ENCODE results near the gene CCDC12.

Gene CCDC12

DNA sequence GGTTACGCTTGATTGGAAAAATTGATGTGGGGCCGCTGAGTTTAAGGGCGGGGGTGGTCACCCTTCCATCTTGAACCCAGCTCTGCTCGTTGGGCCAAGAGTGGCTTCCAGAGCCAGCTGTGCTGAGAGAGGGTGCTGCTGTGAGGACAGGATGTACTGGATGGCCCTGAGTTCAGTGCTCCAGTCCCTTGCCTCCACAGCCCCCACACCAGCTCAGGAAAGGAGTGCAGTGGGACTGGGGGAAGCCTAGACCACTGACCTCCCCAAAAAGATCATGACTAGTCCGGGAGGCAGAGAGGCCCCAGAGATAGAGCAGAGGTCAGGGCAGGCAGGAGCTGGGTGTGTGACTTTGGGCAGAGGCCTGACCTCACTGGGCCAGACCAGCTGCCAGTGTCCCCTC, 103.0 kb downstream of the CCDC12 start:
- TF ChIP-seq RAD21 (IDR thresholded peaks at IDR 0.05; ENCODE audit: low read depth) = no peak
- no peak for TF ChIP-seq EP300 (IDR thresholded peaks at IDR 0.05; ENCODE audit: borderline replicate concordance)
- no peak for TF ChIP-seq EGR1 (IDR thresholded peaks at IDR 0.05)
- TF ChIP-seq, protein P1, sequence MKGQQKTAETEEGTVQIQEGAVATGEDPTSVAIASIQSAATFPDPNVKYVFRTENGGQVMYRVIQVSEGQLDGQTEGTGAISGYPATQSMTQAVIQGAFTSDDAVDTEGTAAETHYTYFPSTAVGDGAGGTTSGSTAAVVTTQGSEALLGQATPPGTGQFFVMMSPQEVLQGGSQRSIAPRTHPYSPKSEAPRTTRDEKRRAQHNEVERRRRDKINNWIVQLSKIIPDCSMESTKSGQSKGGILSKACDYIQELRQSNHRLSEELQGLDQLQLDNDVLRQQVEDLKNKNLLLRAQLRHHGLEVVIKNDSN (IDR thresholded peaks at IDR 0.05) = no peak
- TF ChIP-seq TAF1 (IDR thresholded peaks at IDR 0.05; ENCODE audit: low read depth) = no peak
- TF ChIP-seq, protein P2, sequence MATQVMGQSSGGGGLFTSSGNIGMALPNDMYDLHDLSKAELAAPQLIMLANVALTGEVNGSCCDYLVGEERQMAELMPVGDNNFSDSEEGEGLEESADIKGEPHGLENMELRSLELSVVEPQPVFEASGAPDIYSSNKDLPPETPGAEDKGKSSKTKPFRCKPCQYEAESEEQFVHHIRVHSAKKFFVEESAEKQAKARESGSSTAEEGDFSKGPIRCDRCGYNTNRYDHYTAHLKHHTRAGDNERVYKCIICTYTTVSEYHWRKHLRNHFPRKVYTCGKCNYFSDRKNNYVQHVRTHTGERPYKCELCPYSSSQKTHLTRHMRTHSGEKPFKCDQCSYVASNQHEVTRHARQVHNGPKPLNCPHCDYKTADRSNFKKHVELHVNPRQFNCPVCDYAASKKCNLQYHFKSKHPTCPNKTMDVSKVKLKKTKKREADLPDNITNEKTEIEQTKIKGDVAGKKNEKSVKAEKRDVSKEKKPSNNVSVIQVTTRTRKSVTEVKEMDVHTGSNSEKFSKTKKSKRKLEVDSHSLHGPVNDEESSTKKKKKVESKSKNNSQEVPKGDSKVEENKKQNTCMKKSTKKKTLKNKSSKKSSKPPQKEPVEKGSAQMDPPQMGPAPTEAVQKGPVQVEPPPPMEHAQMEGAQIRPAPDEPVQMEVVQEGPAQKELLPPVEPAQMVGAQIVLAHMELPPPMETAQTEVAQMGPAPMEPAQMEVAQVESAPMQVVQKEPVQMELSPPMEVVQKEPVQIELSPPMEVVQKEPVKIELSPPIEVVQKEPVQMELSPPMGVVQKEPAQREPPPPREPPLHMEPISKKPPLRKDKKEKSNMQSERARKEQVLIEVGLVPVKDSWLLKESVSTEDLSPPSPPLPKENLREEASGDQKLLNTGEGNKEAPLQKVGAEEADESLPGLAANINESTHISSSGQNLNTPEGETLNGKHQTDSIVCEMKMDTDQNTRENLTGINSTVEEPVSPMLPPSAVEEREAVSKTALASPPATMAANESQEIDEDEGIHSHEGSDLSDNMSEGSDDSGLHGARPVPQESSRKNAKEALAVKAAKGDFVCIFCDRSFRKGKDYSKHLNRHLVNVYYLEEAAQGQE (IDR thresholded peaks at IDR 0.05; ENCODE audit: low read depth) = no peak
- no peak for TF ChIP-seq CREB1 (IDR thresholded peaks at IDR 0.05; ENCODE audit: low read depth)
- no peak for TF ChIP-seq ZBTB7A (IDR thresholded peaks at IDR 0.05; ENCODE audit: low read depth)
